Thymus (tissue), 14 donors: Measurements from ENCODE around the gene NMNAT1. TPM values are rescaled to one million over a fixed set of nuclear protein-coding genes. Genes with fewer than 3 reads are reported as not detected.

Source experiments
- DNase-seq, 9 donors: peaks; one replicate each; pipeline ENCODE4 v3.0.0-alpha.2; 2013; ENCODE audit warnings: low spot score in 9 of 9, low read depth in 6 of 9, missing footprints in 1 of 9
- H3K27ac ChIP-seq, 2 donors: one replicate each; pipeline ENCODE4 v1.5.1; 2013; ENCODE audit warnings: control low read depth in 1 of 2, low read depth in 1 of 2, low read length in 1 of 2, mild to moderate bottlenecking in 1 of 2, moderate library complexity in 1 of 2
- H3K27me3 ChIP-seq, 2 donors: one replicate each; pipeline ENCODE4 v1.5.1; 2013; ENCODE audit warnings: low read length in 1 of 2; ENCODE audit not compliant: control insufficient read depth in 2 of 2, insufficient read depth in 1 of 2
- H3K36me3 ChIP-seq, 2 donors: one replicate each; pipeline ENCODE4 v1.5.1; 2013; ENCODE audit warnings: low read length in 1 of 2, mild to moderate bottlenecking in 1 of 2, moderate library complexity in 1 of 2; ENCODE audit not compliant: control insufficient read depth in 2 of 2, insufficient read depth in 2 of 2
- H3K4me1 ChIP-seq, 2 donors: one replicate each; pipeline ENCODE4 v1.5.1; 2013; ENCODE audit warnings: low read length in 2 of 2; ENCODE audit not compliant: control insufficient read depth in 2 of 2, insufficient read depth in 2 of 2
- H3K4me3 ChIP-seq, 2 donors: one replicate each; pipeline ENCODE4 v1.5.1; 2013; ENCODE audit warnings: low read length in 2 of 2, control low read depth in 1 of 2, mild to moderate bottlenecking in 1 of 2
- H3K9me3 ChIP-seq, 2 donors: one replicate each; pipeline ENCODE4 v1.5.1; 2013; ENCODE audit warnings: low read length in 1 of 2, mild to moderate bottlenecking in 1 of 2; ENCODE audit not compliant: control insufficient read depth in 2 of 2, insufficient read depth in 1 of 2
- WGBS: extraction: QIAGEN DNeasy Blood & Tissue Kit; methylation state at CpG from one replicate; pipeline ENCODE4 v1.1.7; 2013; 5-methylcytosine and 5-hydroxymethylcytosine counted together
- long read RNA-seq, 10 donors: transcript quantifications; one replicate each; lab custom pipeline, GENCODE V29; 2026
- polyA plus RNA-seq: library from polyadenylated mRNA; stranded (reverse); fragments of 200-250 nt; gene quantifications from one replicate; pipeline ENCODE4 v1.2.3, GENCODE V29; 2013
- total RNA-seq: library from RNA; stranded (reverse); fragments of 120-200 nt; gene quantifications from one replicate; pipeline ENCODE4 v1.2.4, GENCODE V29; 2013
- donor health status: healthy.

NMNAT1 gene
- total RNA-seq (9.3 TPM), polyA plus RNA-seq (7.0 TPM)
- long read RNA-seq, donor 1, partial matches to known transcripts, result 0 of 1 reads
- long read RNA-seq, donor 1, other reads (novel, unspliced or antisense), result 0 of 1 reads
- long read RNA-seq, donor 2, partial matches to known transcripts, result 0 of 5 reads
- long read RNA-seq, donor 2, other reads (novel, unspliced or antisense), result 0 of 5 reads
- long read RNA-seq, donor 3, partial matches to known transcripts, result 0 of 5 reads
- long read RNA-seq, donor 3, other reads (novel, unspliced or antisense), result 0 of 5 reads
- long read RNA-seq, donor 4, partial matches to known transcripts, result 0 of 3 reads
- long read RNA-seq, donor 4, other reads (novel, unspliced or antisense), result 0 of 3 reads
- long read RNA-seq, donor 5, partial matches to known transcripts, result 0 of 2 reads
- long read RNA-seq, donor 5, other reads (novel, unspliced or antisense), result 0 of 2 reads
- long read RNA-seq, donor 6, partial matches to known transcripts, result 0 of 1 reads
- long read RNA-seq, donor 6, other reads (novel, unspliced or antisense), result 0 of 1 reads
- long read RNA-seq, donor 7, partial matches to known transcripts, result 0 of 1 reads
- long read RNA-seq, donor 7, other reads (novel, unspliced or antisense), result 0 of 1 reads
- long read RNA-seq, donor 8, partial matches to known transcripts, result 0 of 1 reads
- long read RNA-seq, donor 8, other reads (novel, unspliced or antisense), result 0 of 1 reads
- long read RNA-seq, donor 9, result 0 reads
- long read RNA-seq, donor 10, partial matches to known transcripts, result 0 of 3 reads
- long read RNA-seq, donor 10, other reads (novel, unspliced or antisense), result 0 of 3 reads

GRCh38 chr1:9942939-9943788 lies at the start of gene NMNAT1, which contains the start of gene LZIC:
NMNAT1 (plus strand) TSS chr1:9943475; CDS start chr1:9972074, 28,599 bp downstream.
LZIC (minus strand) TSS chr1:9943391; CDS start chr1:9936619, 6,772 bp downstream.
- Histone ChIP-seq H3K27ac (peak within 1 kb of the TSS; percentile 77 to 79), H3K27me3 (no peaks in the 10 kb centered on the region), H3K4me3 (peak within 1 kb of the TSS; percentile 71 to 77), H3K36me3 (peaks cover 7 to 10% of the 10 kb centered on the region in 2 donors), H3K4me1 (peaks cover 2 to 5% of the 10 kb centered on the region in 2 donors), H3K9me3 (no peaks in the 10 kb centered on the region)
- under 1% methylated on average over 53 of the region's 53 CpGs for WGBS
- peak; percentile 61 to 92 (median 78) for DNase-seq

- WGBS, result 95% methylated on average over 3 of the region's 3 CpGs
- H3K4me1 ChIP-seq, result peaks cover 11 to 34% of the 10 kb centered on the region in 2 donors
- H3K36me3 ChIP-seq, result no peaks in the 10 kb centered on the region
- peaks cover 0 to 5% of the 10 kb centered on the region in 2 donors for H3K9me3 ChIP-seq
- H3K27me3 ChIP-seq, result no peaks in the 10 kb centered on the region
- no peak for DNase-seq
- H3K27ac ChIP-seq, result peak overlapping the region in 1 of 2 donors; percentile 47
- H3K4me3 ChIP-seq, result no peak overlapping the region
Measured at GRCh38 chr1:9894115-9894514, 49.2 kb upstream of the NMNAT1 start.

GRCh38 chr1:9900142-9901043 lies 42.9 kb upstream of the NMNAT1 start:
- no peak overlapping the region for H3K4me3 ChIP-seq
- no peaks in the 10 kb centered on the region for H3K9me3 ChIP-seq
- no peaks in the 10 kb centered on the region for H3K27me3 ChIP-seq
- peak in 2 of 9 donors; percentile 19 to 35 for DNase-seq
- peaks cover 4 to 13% of the 10 kb centered on the region in 2 donors for H3K4me1 ChIP-seq
- H3K36me3 ChIP-seq, result no peaks in the 10 kb centered on the region
- peak overlapping the region in 1 of 2 donors; percentile 27 for H3K27ac ChIP-seq
- 40% methylated on average over 18 of the region's 18 CpGs for WGBS

- Histone ChIP-seq H3K27me3 (no peaks in the 10 kb centered on the region), H3K9me3 (no peaks in the 10 kb centered on the region), H3K27ac (no peak overlapping the region), H3K4me3 (no peak overlapping the region), H3K4me1 (peaks cover 4 to 13% of the 10 kb centered on the region in 2 donors), H3K36me3 (no peaks in the 10 kb centered on the region)
- WGBS, result 95% methylated on average over 9 of the region's 9 CpGs
- DNase-seq, result no peak
Measured at GRCh38 chr1:9901148-9902059, 41.9 kb upstream of the NMNAT1 start.

GRCh38 chr1:9902060-9902452 lies 41.2 kb upstream of the NMNAT1 start:
- H3K4me3 ChIP-seq, result no peak overlapping the region
- no peaks in the 10 kb centered on the region for H3K36me3 ChIP-seq
- DNase-seq, result no peak
- H3K27ac ChIP-seq, result no peak overlapping the region
- peaks cover 4 to 13% of the 10 kb centered on the region in 2 donors for H3K4me1 ChIP-seq
- no peaks in the 10 kb centered on the region for H3K27me3 ChIP-seq
- H3K9me3 ChIP-seq, result no peaks in the 10 kb centered on the region
- 93% methylated on average over 6 of the region's 6 CpGs for WGBS

- no peak overlapping the region for H3K4me3 ChIP-seq
- H3K27me3 ChIP-seq, result no peaks in the 10 kb centered on the region
- no peaks in the 10 kb centered on the region for H3K9me3 ChIP-seq
- H3K27ac ChIP-seq, result no peak overlapping the region
- peaks cover 4 to 14% of the 10 kb centered on the region in 2 donors for H3K4me1 ChIP-seq
- DNase-seq, result no peak
- 97% methylated on average over 9 of the region's 9 CpGs for WGBS
- no peaks in the 10 kb centered on the region for H3K36me3 ChIP-seq
Measured at GRCh38 chr1:9903801-9904527, 39.3 kb upstream of the NMNAT1 start.

GRCh38 chr1:9904596-9904995 lies 38.7 kb upstream of the NMNAT1 start:
- Histone ChIP-seq H3K27ac (no peak overlapping the region), H3K27me3 (no peaks in the 10 kb centered on the region), H3K9me3 (no peaks in the 10 kb centered on the region), H3K4me1 (peaks cover 8 to 20% of the 10 kb centered on the region in 2 donors), H3K4me3 (no peak overlapping the region), H3K36me3 (no peaks in the 10 kb centered on the region)
- no peak for DNase-seq
- WGBS, result 93% methylated on average over 3 of the region's 3 CpGs
